AG09319 (cell line): Measurements from ENCODE around the gene PLEKHG1.

Experiments
- DNase-seq: peaks from one replicate; pipeline ENCODE4 v3.0.0-alpha.2; 2010; ENCODE audit warnings: low read depth; ENCODE audit errors: extremely low read depth
- TF ChIP-seq, protein P1 (sequence below): IDR thresholded peaks from 2 replicates; pipeline ENCODE4 v1.5.1; 2011; ENCODE audit warnings: low read depth, mild to moderate bottlenecking, inconsistent platforms, low read length, moderate library complexity

Gene PLEKHG1

DNA sequence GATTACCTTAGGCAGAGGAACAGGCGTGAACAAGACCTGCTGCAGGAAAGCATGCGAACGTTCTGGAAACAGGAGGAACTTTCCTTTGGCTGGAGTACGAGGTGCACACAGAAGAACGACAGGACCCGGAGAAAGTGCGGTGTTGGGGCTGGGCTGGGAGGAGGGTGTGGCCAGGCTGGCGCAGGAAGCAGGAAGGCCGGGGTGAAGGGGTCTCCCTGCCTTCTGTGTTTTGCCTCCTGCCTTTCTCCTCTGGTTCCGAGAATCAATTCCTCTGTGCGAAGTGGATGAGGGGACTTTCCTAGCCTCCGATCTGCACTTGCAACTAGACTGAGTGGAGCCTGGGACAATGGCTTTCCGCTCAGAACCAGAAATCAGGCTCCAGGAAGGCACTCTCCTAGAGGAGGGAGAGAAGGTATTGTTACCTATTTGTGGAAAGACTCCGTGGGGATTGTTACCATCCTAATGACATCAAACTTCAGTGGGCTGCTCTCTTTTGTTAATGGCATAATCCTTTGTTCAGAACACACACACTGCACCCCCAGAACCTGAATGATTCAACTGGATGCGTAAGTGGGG is 22.9 kb upstream of the PLEKHG1 start:
- TF ChIP-seq, protein P1, sequence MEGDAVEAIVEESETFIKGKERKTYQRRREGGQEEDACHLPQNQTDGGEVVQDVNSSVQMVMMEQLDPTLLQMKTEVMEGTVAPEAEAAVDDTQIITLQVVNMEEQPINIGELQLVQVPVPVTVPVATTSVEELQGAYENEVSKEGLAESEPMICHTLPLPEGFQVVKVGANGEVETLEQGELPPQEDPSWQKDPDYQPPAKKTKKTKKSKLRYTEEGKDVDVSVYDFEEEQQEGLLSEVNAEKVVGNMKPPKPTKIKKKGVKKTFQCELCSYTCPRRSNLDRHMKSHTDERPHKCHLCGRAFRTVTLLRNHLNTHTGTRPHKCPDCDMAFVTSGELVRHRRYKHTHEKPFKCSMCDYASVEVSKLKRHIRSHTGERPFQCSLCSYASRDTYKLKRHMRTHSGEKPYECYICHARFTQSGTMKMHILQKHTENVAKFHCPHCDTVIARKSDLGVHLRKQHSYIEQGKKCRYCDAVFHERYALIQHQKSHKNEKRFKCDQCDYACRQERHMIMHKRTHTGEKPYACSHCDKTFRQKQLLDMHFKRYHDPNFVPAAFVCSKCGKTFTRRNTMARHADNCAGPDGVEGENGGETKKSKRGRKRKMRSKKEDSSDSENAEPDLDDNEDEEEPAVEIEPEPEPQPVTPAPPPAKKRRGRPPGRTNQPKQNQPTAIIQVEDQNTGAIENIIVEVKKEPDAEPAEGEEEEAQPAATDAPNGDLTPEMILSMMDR: no peak
- no peak for DNase-seq

DNA sequence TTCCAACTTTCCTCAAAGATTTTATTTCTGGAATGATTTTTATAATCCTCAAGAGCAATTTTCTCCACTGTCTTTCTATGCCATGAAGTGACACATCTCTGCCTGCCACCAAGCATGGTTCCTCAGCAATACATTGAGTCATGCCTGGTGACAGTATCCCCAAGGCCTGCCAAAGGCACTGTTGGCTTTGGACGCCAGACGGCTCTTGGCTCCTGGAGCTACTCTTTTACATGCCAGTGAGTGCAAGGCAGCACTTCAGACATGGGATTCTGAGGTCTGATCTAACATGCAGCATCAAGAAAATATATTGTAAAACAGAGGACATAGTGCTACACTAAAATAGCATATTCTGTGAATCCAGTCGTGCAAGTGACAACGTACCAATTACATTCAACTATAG is 20.1 kb upstream of the PLEKHG1 start:
- TF ChIP-seq, protein P1: no peak
- no peak for DNase-seq

GRCh38 chr6:150580489-150580888 is 19.2 kb upstream of the PLEKHG1 start:
- DNase-seq: no peak
- TF ChIP-seq, protein P1: no peak

DNA sequence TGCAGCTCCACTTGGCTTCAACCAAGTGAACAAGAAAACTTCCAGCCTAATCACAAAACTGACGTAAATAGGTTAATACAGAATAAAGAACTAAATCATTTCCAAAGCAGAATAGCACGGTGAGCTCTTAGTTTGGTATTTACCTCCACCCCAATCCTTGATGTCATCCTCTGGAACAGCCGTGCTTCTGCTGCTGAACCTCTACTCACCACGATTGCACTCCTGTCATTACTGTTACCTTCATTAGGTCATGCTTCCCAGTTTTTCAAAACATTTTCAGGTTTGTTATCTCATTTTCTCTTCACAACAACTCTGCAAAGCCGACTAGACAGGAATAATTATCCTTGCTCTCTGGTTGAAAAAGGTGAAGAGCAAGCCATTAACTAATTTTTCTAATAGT is 15.6 kb upstream of the PLEKHG1 start:
- TF ChIP-seq, protein P1: no peak
- DNase-seq: no peak

- DNase-seq: no peak
Measured at GRCh38 chr6:150584596-150584995, 15.1 kb upstream of the PLEKHG1 start.

DNA sequence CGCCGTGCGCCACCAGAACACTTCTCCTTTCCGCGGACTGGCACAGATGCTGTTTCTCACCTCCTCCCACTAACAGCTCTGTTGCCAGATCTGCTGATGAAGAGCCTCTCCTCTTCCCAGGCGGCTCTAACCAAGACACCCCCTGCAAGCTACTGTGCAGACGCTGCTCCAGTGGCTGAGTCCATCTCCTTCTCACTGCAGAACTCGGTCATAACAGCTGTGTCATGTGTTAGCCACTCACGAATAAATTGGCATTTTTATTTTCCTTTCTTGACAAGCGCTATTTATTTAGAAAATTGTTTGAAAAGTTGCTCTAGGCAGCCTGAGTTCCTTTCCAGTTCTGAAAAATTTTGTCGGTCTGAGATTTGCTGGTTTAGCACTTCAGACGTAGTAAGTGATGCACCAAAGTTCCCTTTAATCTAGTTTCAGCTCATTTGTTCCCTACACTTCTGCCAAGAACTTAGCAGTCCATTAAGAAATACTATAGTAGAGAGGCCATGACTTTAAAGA is 12.8 kb upstream of the PLEKHG1 start:
- TF ChIP-seq, protein P1: no peak
- no peak for DNase-seq

More at GRCh38 chr6:150584596-150584995, 15.1 kb upstream of the PLEKHG1 start:
- TF ChIP-seq, protein P1: no peak

DNA sequence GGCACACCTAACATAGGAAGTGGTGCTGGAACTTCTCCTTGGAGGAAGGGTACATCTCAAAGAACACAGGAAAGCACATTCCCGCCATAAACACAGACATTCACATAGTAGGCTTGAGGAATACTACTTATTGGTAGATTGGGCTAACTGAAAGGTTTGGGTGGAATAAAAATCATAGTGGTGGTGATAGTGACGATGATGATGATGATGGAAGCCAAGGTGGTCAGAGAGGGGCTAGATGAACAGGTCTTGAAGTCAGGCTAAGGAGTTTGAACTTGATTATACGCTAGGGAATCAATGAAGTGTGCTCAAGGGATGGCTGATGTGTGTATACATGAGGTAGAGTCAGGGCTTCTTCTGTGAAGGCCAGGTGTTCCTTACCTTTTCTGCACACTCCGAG is 12.0 kb upstream of the PLEKHG1 start:
- TF ChIP-seq, protein P1: no peak
- no peak for DNase-seq
